ENCODE results near the gene TSPAN7.

The TSPAN7 gene

GRCh38 chrX:38561951-38562719 lies 793 bp downstream of the TSPAN7 start:
- Histone ChIP-seq H3K27ac (ENCODE audit: low read depth, low read length) (no peak overlapping the region), H3K9me2 (replicated peaks; ENCODE audit: insufficient read depth, low read length) (no peaks in the 10 kb centered on the region), H3K4me3 (ENCODE audit: insufficient read depth, low read length, poor library complexity, severe bottlenecking) (no peak overlapping the region), H3K9ac (ENCODE audit: low read length) (no peak overlapping the region), H2AFZ (ENCODE audit: low read depth, low read length, severe bottlenecking) (no peak overlapping the region), H3K79me2 (ENCODE audit: insufficient read depth, low read length) (no peaks in the 10 kb centered on the region), H3K36me3 (ENCODE audit: low read length) (no peaks in the 10 kb centered on the region), H3F3A (ENCODE audit: insufficient read depth) (no peaks in the 10 kb centered on the region), H4K20me1 (ENCODE audit: low read depth, low read length) (no peaks in the 10 kb centered on the region), H3K27me3 (ENCODE audit: low read length) (no peaks in the 10 kb centered on the region), H3K9me3 (ENCODE audit: insufficient read depth, low read length) (no peaks in the 10 kb centered on the region), H3K4me2 (ENCODE audit: low read depth, low read length, poor library complexity, severe bottlenecking) (no peak overlapping the region)
- TF ChIP-seq EZH2phosphoT487 (conservative IDR thresholded peaks at IDR 0.05; ENCODE audit: low read length), result no peak
- TF ChIP-seq CTCF (IDR thresholded peaks at IDR 0.05; ENCODE audit: insufficient read depth, low read length, poor library complexity, severe bottlenecking), result no peak

- H4K20me1 ChIP-seq (ENCODE audit: low read depth, low read length), result no peaks in the 10 kb centered on the region
- TF ChIP-seq EZH2phosphoT487 (conservative IDR thresholded peaks at IDR 0.05; ENCODE audit: low read length) (no peak), CTCF (IDR thresholded peaks at IDR 0.05; ENCODE audit: insufficient read depth, low read length, poor library complexity, severe bottlenecking) (no peak)
- H3K4me2 ChIP-seq (ENCODE audit: low read depth, low read length, poor library complexity, severe bottlenecking), result no peak overlapping the region
Measured at GRCh38 chrX:38563030-38563429, 1.7 kb downstream of the TSPAN7 start.

GRCh38 chrX:38570396-38570795 lies 9.1 kb downstream of the TSPAN7 start:
- no peaks in the 10 kb centered on the region for H3K9me2 ChIP-seq (replicated peaks; ENCODE audit: insufficient read depth, low read length)
- H3K36me3 ChIP-seq (ENCODE audit: low read length), result no peaks in the 10 kb centered on the region
- H4K20me1 ChIP-seq (ENCODE audit: low read depth, low read length), result no peaks in the 10 kb centered on the region
- H3K9me3 ChIP-seq (ENCODE audit: insufficient read depth, low read length), result no peaks in the 10 kb centered on the region
- no peak overlapping the region for H3K9ac ChIP-seq (ENCODE audit: low read length)
- H3K4me3 ChIP-seq (ENCODE audit: insufficient read depth, low read length, poor library complexity, severe bottlenecking), result no peak overlapping the region
- no peak overlapping the region for H3K4me2 ChIP-seq (ENCODE audit: low read depth, low read length, poor library complexity, severe bottlenecking)
- no peaks in the 10 kb centered on the region for H3K79me2 ChIP-seq (ENCODE audit: insufficient read depth, low read length)
- no peaks in the 10 kb centered on the region for H3F3A ChIP-seq (ENCODE audit: insufficient read depth)
- no peak overlapping the region for H2AFZ ChIP-seq (ENCODE audit: low read depth, low read length, severe bottlenecking)
- no peak for TF ChIP-seq CTCF (IDR thresholded peaks at IDR 0.05; ENCODE audit: insufficient read depth, low read length, poor library complexity, severe bottlenecking)
- no peak for TF ChIP-seq EZH2phosphoT487 (conservative IDR thresholded peaks at IDR 0.05; ENCODE audit: low read length)
- no peak overlapping the region for H3K27ac ChIP-seq (ENCODE audit: low read depth, low read length)
- H3K27me3 ChIP-seq (ENCODE audit: low read length), result no peaks in the 10 kb centered on the region

More at GRCh38 chrX:38563030-38563429, 1.7 kb downstream of the TSPAN7 start:
- no peak overlapping the region for H3K4me3 ChIP-seq (ENCODE audit: insufficient read depth, low read length, poor library complexity, severe bottlenecking)
- no peak overlapping the region for H2AFZ ChIP-seq (ENCODE audit: low read depth, low read length, severe bottlenecking)
- no peaks in the 10 kb centered on the region for H3K36me3 ChIP-seq (ENCODE audit: low read length)
- H3K27ac ChIP-seq (ENCODE audit: low read depth, low read length), result no peak overlapping the region
- H3K79me2 ChIP-seq (ENCODE audit: insufficient read depth, low read length), result no peaks in the 10 kb centered on the region
- H3K9me3 ChIP-seq (ENCODE audit: insufficient read depth, low read length), result no peaks in the 10 kb centered on the region
- no peak overlapping the region for H3K9ac ChIP-seq (ENCODE audit: low read length)
- no peaks in the 10 kb centered on the region for H3K27me3 ChIP-seq (ENCODE audit: low read length)
- no peaks in the 10 kb centered on the region for H3F3A ChIP-seq (ENCODE audit: insufficient read depth)
- H3K9me2 ChIP-seq (replicated peaks; ENCODE audit: insufficient read depth, low read length), result no peaks in the 10 kb centered on the region
